HG03108 (cell line): ENCODE data around the gene GSAP.
"Not testable (repeated sequence)": the region's sequence is repeated elsewhere in the genome, so short reads cannot be mapped to it uniquely, and the experiment has no call there.

Experiments
- ATAC-seq: cut with Tn5 transposase; IDR thresholded peaks from one replicate; pipeline ENCODE4 v1.9.1; 2021; ENCODE audit warnings: moderate library complexity; ENCODE audit not compliant: unreplicated experiment

Gene GSAP

GRCh38 chr7:77293046-77293445 lies 123.1 kb downstream of the GSAP start:
- no peak for ATAC-seq

- ATAC-seq = no peak
Measured at GRCh38 chr7:77290425-77290824, 125.7 kb downstream of the GSAP start.

GRCh38 chr7:77289387-77289786 lies 126.8 kb downstream of the GSAP start:
- no peak for ATAC-seq

DNA sequence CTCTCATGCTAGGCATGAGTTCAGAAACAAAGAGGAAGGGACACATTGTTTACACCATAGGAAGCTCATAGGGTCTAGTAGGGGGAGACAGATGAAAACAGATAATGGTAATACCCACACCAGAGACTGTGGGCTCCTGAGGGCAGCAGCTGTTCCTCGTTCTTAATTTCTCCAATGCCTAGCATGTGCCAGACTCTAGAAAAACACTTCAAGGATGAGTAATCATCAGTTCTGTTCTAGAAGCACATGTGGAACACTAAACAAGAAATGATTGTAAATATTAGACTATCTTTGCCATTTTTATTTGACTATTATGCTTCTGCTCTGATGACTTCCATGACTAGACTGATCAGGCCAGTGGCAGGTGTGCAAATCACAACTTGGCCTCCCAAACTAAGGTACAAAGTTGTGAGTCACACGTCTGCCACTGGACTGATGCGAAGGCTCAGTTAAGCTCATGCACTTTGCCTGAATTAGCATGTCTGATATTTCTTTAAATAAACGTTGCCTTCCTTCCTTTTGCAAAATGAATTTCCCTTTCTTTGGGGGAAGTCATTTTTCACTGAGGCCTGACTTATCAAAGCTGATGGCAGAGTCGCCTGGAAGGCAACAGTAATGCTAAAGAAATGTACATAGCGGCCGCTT lies 127.4 kb downstream of the GSAP start:
- ATAC-seq = no peak

GRCh38 chr7:77284616-77285015 lies 131.5 kb downstream of the GSAP start:
- ATAC-seq = no peak

DNA sequence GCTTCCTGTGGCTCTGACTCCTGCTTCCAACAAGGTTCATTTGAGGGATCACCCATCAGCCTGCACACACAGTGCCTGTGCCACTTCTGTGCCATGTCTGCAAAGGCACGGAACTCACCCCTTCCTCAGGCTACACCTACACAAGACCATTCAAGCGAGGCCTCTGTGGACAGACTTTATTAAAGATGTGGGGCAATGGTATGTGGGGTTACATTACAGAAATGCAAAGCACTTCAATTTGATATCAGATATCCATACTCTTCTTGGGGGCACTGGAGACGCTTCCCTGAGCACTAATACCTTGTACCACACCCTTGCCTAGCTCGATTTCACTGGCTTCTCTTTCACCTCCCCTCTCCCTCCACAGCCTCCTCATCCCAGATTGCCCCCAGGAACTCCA lies 132.1 kb downstream of the GSAP start:
- ATAC-seq = no peak

- no peak for ATAC-seq
Measured at GRCh38 chr7:77282897-77283296, 133.3 kb downstream of the GSAP start.

- no peak for ATAC-seq
Measured at GRCh38 chr7:77281780-77282478, 134.2 kb downstream of the GSAP start.

DNA sequence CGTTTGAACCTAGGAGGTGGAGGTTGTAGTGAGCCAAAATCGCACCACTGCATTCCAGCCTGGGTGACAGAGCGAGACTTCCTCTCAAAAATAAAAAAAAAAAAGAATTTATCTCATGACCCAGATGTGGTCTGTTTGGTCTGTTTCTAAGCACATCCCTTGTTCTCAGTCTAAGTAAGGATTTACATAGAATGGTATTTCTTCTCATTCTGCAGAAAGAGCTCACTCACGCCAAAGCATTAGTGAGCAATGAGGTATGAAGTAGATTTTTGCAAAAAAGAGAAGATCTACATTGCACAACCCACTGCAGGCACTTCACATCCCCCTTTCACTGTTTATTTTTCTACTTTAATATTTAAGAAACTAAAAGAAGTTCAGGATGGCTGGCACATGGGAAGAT lies 140.0 kb downstream of the GSAP start:
- no peak for ATAC-seq

- ATAC-seq = not testable (repeated sequence)
Measured at GRCh38 chr7:77275663-77276062, 140.5 kb downstream of the GSAP start.

DNA sequence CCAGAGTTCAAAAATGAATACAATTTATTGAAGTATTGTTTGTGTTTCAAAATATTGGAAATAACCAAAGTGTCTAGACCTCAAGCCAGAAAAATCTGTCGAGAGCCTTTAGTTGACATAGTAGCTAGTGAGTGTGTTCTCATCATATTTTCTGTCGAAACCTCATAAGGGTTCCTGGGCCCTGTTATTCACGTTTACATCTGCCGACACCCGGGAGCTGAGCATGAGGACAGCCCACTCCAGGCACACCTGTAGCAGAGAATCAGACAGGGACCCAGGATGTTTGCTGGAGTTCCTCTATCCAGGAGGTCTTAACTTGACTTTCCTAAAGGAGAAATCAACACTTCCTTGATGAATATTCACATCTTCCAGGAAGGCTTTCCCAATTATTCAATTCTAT lies 144.4 kb downstream of the GSAP start:
- ATAC-seq = no peak

DNA sequence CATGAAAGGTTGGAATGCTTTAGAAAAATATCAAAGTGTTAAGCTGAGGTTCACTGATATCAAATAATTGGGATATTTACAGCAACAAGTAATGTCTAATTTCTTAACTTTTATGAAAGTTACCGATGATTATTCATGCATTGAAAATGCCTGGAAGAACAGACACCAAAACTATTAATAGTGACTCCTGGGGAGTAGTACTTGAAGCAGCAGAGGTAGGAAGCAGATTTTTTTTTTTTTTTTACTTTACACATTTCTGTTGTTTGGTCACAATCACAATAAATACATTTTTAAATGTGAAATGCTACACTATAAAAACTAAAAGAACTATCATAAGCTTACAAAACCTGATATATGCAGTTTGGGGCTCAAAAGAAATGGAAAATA lies 146.1 kb downstream of the GSAP start:
- ATAC-seq = no peak

DNA sequence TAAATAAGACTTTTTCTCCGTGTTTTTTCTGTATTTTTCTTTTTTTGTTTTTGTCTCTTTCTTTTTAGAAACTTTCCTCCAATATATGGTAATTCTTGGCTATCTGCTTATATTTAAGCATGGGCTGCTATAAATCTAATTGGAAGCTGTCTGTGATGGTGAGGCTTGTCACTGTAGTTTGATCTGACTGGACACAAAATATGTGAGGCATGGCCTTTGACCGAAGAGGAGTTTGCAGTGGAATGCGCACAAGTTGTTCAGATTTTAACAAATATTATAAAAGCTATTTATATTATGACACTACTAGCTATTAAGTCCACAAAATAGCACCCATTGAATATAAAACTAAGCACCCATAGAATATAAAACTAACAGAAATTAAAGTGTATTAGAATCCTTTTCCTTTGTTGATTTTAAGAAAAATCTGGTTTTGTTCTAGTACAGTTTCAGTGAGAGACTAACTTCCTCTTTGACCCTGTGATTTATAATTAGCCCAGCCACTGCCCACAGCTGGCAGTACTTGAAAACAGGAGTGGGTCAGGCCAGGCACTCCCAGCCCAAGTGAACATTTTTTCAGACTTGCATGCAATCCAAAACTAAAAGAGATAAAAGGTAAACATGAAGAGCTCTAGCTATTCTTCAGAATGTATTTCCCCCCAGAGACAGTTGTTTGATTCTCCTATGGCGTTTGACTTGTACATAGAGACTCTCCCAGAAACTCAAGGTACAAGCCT lies 146.6 kb downstream of the GSAP start:
- peak; percentile 75 for ATAC-seq

DNA sequence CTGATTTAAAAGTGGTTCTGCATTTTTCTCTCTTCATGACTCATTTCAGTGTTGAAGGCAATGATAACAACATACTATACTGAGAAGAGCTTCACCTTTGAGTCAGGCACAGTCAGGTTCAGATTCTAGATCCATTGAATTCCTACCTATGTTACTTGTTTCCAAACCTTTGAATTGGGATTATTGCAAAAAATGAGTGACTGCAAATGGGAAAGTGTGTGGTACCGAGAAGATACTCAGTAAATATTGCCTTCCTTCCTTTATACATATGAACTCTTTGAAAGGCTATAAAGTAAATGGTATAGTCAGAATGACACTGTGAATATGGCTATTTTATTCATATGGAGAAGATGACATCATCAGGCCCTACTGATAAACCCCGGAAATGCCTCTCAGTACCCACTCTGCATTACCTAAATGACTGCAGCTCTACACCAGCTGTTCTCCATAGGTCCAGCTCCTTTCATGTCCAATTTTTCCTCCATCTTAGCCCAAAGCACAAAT lies 149.8 kb downstream of the GSAP start:
- ATAC-seq = peak; percentile 81

DNA sequence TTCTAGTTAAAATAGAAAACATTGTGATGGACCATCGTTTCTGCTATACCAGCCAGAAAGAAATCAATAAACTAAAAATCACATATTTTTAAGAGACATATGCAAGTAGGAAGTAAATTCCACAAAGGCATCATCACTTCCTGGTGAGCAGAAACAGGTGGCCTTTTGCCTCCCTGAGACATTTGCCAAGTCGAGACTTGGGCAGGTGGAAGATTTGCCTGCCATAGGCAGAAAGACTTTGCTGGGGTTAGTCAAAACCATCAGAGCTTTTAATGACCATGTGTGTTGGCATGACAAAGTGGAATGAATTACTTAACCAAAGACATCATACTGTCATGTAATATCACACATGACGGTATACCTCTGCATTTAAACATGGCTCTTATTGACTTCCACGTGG lies 150.5 kb downstream of the GSAP start:
- ATAC-seq = no peak

- ATAC-seq = no peak
Measured at GRCh38 chr7:77262316-77262715, 153.8 kb downstream of the GSAP start.
